K562 (cell line): Measurements from ENCODE around the gene MPHOSPH6. TPM values are rescaled to one million over a fixed set of nuclear protein-coding genes. Genes with fewer than 3 reads are reported as not detected.

Experiments used
- ATAC-seq: fragments of 200-7000 bp; cut with Tn5 transposase; 3 replicates; pipeline ENCODE4 v1.9.1; 2020; ENCODE audit warnings: moderate library complexity
- BruUV-seq: library from RNA; stranded (reverse); fragments of 400-500 nt; replicated peaks from 2 replicates; lab custom pipeline; 2021; lab: Mats Ljungman, UMichigan
- CTCF ChIA-PET: fragments of 300-600 bp; formaldehyde crosslinking; extraction: SDS; loops from one replicate; lab custom pipeline; 2021; ENCODE audit warnings: low intra/inter-chr PET ratio; lab: Yijun Ruan, JAX
- POLR2A ChIA-PET: fragments of 300-600, 350-650 bp; sonication (Branson Sonifier 250); formaldehyde crosslinking; extraction: SDS; loops from one replicate; lab custom pipeline; 2021; ENCODE audit warnings: antibody characterized with exemption, inconsistent platforms; lab: Yijun Ruan, JAX
- DNase-seq, 4 experiments: peaks; one replicate each; pipeline versions ENCODE4 v3.0.0 to v3.0.0-alpha.2; 2011 to 2018; ENCODE audit warnings: low spot score in 3 of 4, mixed read lengths in 3 of 4; ENCODE audit errors: extremely low read depth in 1 of 4
- FAIRE-seq: peaks from 2 replicates; lab custom pipeline; 2011; peaks lifted over from hg19 to GRCh38; lab: Jason Lieb, UNC
- H2AFZ ChIP-seq: 2 replicates; pipeline ENCODE4 v1.6.0; 2011; ENCODE audit warnings: low read depth, low read length, control low read depth, inconsistent platforms
- H3K27ac ChIP-seq: fragments of 200-600 bp; 3 replicates; pipeline ENCODE4 v1.8.0; 2011; ENCODE audit warnings: low read depth, mild to moderate bottlenecking, control low read depth, inconsistent platforms, low read length, moderate library complexity, mixed read lengths; ENCODE audit errors: extremely low read depth
- H3K27me3 ChIP-seq, 2 experiments: fragments of 300-600 bp in 1 of 2; 2 replicates in 1 of 2; 3 replicates in 1 of 2; pipeline versions ENCODE4 v1.6.0 to v1.8.0; 2011; ENCODE audit warnings: inconsistent platforms in 2 of 2, low read length in 2 of 2, mild to moderate bottlenecking in 1 of 2, mixed read lengths in 1 of 2, moderate library complexity in 1 of 2; ENCODE audit not compliant: control insufficient read depth in 2 of 2, insufficient read depth in 2 of 2
- H3K36me3 ChIP-seq: fragments of 300-600 bp; 3 replicates; pipeline ENCODE4 v1.8.0; 2011; ENCODE audit warnings: mild to moderate bottlenecking, low read length, inconsistent platforms; ENCODE audit not compliant: control insufficient read depth, insufficient read depth
- H3K4me1 ChIP-seq, 2 experiments: fragments of 200-600 bp in 1 of 2; replicated peaks in 1 of 2; 2 replicates in 1 of 2; 3 replicates in 1 of 2; pipeline versions ENCODE4 v1.5.1 to v1.8.0; 2011; ENCODE audit warnings: inconsistent platforms in 2 of 2, low read length in 2 of 2, mild to moderate bottlenecking in 1 of 2, mixed read lengths in 1 of 2, moderate library complexity in 1 of 2; ENCODE audit not compliant: control insufficient read depth in 2 of 2, insufficient read depth in 2 of 2
- H3K4me2 ChIP-seq: 2 replicates; pipeline ENCODE4 v1.6.1; 2011; ENCODE audit warnings: low read length, control low read depth, inconsistent platforms, mixed read lengths; ENCODE audit not compliant: insufficient read depth
- H3K4me3 ChIP-seq: fragments of 200-600 bp; sonication (generic), shearing (Covaris generic); 2 replicates; pipeline ENCODE4 v1.5.1; 2016; ENCODE audit warnings: control low read depth, inconsistent platforms
- H3K79me2 ChIP-seq: fragments of 200-600 bp; 3 replicates; pipeline ENCODE4 v1.8.0; 2011; ENCODE audit warnings: low read length, inconsistent platforms; ENCODE audit not compliant: control insufficient read depth, insufficient read depth
- H3K9ac ChIP-seq, 2 experiments: 2 replicates each; pipeline versions ENCODE4 v1.6.0 to v1.6.1; 2011; ENCODE audit warnings: low read depth in 2 of 2, low read length in 2 of 2, control low read depth in 1 of 2, inconsistent platforms in 1 of 2, mild to moderate bottlenecking in 1 of 2, mixed read lengths in 1 of 2; ENCODE audit not compliant: insufficient read depth in 1 of 2
- H3K9me1 ChIP-seq: one replicate; pipeline ENCODE4 v1.6.0; 2011; ENCODE audit warnings: inconsistent platforms, mild to moderate bottlenecking, low read length, moderate library complexity; ENCODE audit not compliant: control insufficient read depth, insufficient read depth
- H3K9me3 ChIP-seq: replicated peaks from 2 replicates; pipeline ENCODE4 v1.5.1; 2011; ENCODE audit warnings: low read depth, low read length, inconsistent platforms; ENCODE audit not compliant: control insufficient read depth, insufficient read depth
- H4K20me1 ChIP-seq: replicated peaks from 2 replicates; pipeline ENCODE4 v1.6.1; 2011; ENCODE audit warnings: low read length, inconsistent platforms, mixed read lengths; ENCODE audit not compliant: control insufficient read depth, insufficient read depth
- ASH1L ChIP-seq: fragments of 450-650 bp; IDR thresholded peaks from 2 replicates; pipeline ENCODE4 v1.6.1; 2018; ENCODE audit warnings: borderline replicate concordance, mild to moderate bottlenecking, low read depth; ENCODE audit not compliant: partially characterized antibody
- BRD9 ChIP-seq: fragments of 450-650 bp; IDR thresholded peaks from 2 replicates; pipeline ENCODE4 v1.6.1; 2018; ENCODE audit warnings: low read depth; ENCODE audit not compliant: partially characterized antibody
- COPS2 ChIP-seq: fragments of 450-650 bp; conservative IDR thresholded peaks from 2 replicates; pipeline ENCODE4 v1.6.1; 2016; ENCODE audit warnings: mild to moderate bottlenecking, moderate library complexity
- DNMT1 ChIP-seq: fragments of 450-650 bp; IDR thresholded peaks from 2 replicates; pipeline ENCODE4 v1.6.1; 2016; ENCODE audit warnings: antibody characterized with exemption, mild to moderate bottlenecking
- FOXA3 ChIP-seq, 2 experiments: fragments of 450-650 bp in 1 of 2; sonication (generic) in 1 of 2; formaldehyde crosslinking; IDR thresholded peaks in 1 of 2; conservative IDR thresholded peaks in 1 of 2; 2 replicates each; pipeline versions ENCODE4 v1.4.0 to v1.8.0; 2020 to 2022; ENCODE audit warnings: mild to moderate bottlenecking in 2 of 2, missing genetic modification reagents in 1 of 2
- GTF2B ChIP-seq: IDR thresholded peaks from 2 replicates; pipeline ENCODE4 v1.6.1; 2011; ENCODE audit not compliant: insufficient read length; ENCODE audit errors: extremely low read depth
- PRMT5 ChIP-seq: sonication (generic); formaldehyde crosslinking; IDR thresholded peaks from 2 replicates; pipeline ENCODE4 v1.5.0; 2020; ENCODE audit warnings: missing genetic modification reagents
- SMARCA4 ChIP-seq: fragments of 450-650 bp; IDR thresholded peaks from 2 replicates; pipeline ENCODE4 v1.6.1; 2016
- TARDBP ChIP-seq: fragments of 450-650 bp; IDR thresholded peaks from 2 replicates; pipeline ENCODE4 v1.6.1; 2016
- XRCC5 ChIP-seq: fragments of 200-400 bp; formaldehyde crosslinking; IDR thresholded peaks from 2 replicates; pipeline ENCODE4 v1.6.1; 2017; ENCODE audit warnings: low read depth, mild to moderate bottlenecking, low read length
- ZBED1 ChIP-seq: IDR thresholded peaks from 2 replicates; pipeline ENCODE4 v1.6.1; 2014
- ZEB2 ChIP-seq: fragments of 450-650 bp; IDR thresholded peaks from 2 replicates; pipeline ENCODE4 v1.6.1; 2016
- ZFP36 ChIP-seq: fragments of 150-350 bp; IDR thresholded peaks from 2 replicates; pipeline ENCODE4 v1.6.1; 2018; ENCODE audit warnings: low read length, low read depth; ENCODE audit not compliant: partially characterized antibody
- ZNF24 ChIP-seq: fragments of 450-650 bp; IDR thresholded peaks from 2 replicates; pipeline ENCODE4 v1.6.1; 2016
- ZSCAN29 ChIP-seq: fragments of 450-650 bp; IDR thresholded peaks from 2 replicates; pipeline ENCODE4 v1.6.1; 2017
- WGBS: fragments of 100-300 bp; shearing (Covaris generic); methylation state at CpG from one replicate; pipeline ENCODE4 v1.1.6; 2016; ENCODE audit warnings: low coverage, mixed read lengths; ENCODE audit not compliant: insufficient coverage; ENCODE audit errors: missing lambda C conversion rate; 5-methylcytosine and 5-hydroxymethylcytosine counted together
- in situ Hi-C: fragments of 300-500 bp; cut with MboI; formaldehyde crosslinking; loops from 4 replicates; pipeline ENCODE4 v1.15.0; 2018; ENCODE audit warnings: inconsistent platforms, mixed read lengths
- intact Hi-C: fragments of 100-400 bp; cut with micrococcal nuclease; formaldehyde crosslinking; loops from 2 replicates; pipeline ENCODE4 v1.14.2; 2022
- polyA plus RNA-seq, 8 experiments: library from polyadenylated mRNA; depleted of rRNA in 4 of 8; stranded (reverse) in 5 of 8; unstranded in 3 of 8; fragments of >200 nt; fragmentation: Nextera tagmentation in 2 of 8; fragmentation: Illumina TruSeq in 1 of 8; extraction: Ambion mirVana in 2 of 8; extraction: Trizol in 1 of 8; gene quantifications; 2 replicates each; pipeline versions ENCODE4 v1.2.1 to v1.2.3, GENCODE V29; 2011 to 2014; ENCODE audit warnings: inconsistent platforms in 1 of 8, missing spikeins in 1 of 8
- total RNA-seq, 7 experiments: library from RNA; depleted of rRNA in 6 of 7; stranded (reverse); fragments of >200 nt in 6 of 7; fragmentation: Illumina TruSeq in 2 of 7; extraction: Trizol in 2 of 7; gene quantifications; 2 replicates each; pipeline versions ENCODE4 v1.2.1 to v1.2.3, GENCODE V29; 2011 to 2021; ENCODE audit warnings: low replicate concordance in 1 of 7
- TF ChIP-seq, protein P1 (sequence below): fragments of 150-350 bp; conservative IDR thresholded peaks from 2 replicates; pipeline ENCODE4 v1.6.1; 2014; ENCODE audit warnings: low read length
- TF ChIP-seq, protein P2 (sequence below): fragments of 250-450 bp; sonication (Bioruptor Pico); IDR thresholded peaks from 2 replicates; pipeline ENCODE4 v1.5.0; 2020; ENCODE audit warnings: mild to moderate bottlenecking

MPHOSPH6 gene
- total and polyA plus RNA-seq, 9 of the 15 experiments (the other 6 are each of a cell fraction or from before 2014, with no cell fraction given) = 37.0 to 153 (median 76.7) TPM

- H3K27ac ChIP-seq = no peak overlapping the region
- FAIRE-seq = no peak
- no peaks in the 10 kb centered on the region for H3K4me1 ChIP-seq
- H3K4me3 ChIP-seq = no peak overlapping the region
- H3K4me2 ChIP-seq = no peak overlapping the region
- DNase-seq = no peak
- WGBS = 2% methylated on average over 7 of the region's 7 CpGs
- no peaks in the 10 kb centered on the region for H3K36me3 ChIP-seq
- POLR2A ChIA-PET = no interaction called here
- H3K9ac ChIP-seq = no peak overlapping the region
- H3K79me2 ChIP-seq = no peaks in the 10 kb centered on the region
- H3K9me1 ChIP-seq = no peaks in the 10 kb centered on the region
- no peak for ATAC-seq
- H3K9me3 ChIP-seq = no peaks in the 10 kb centered on the region
- intact Hi-C loops = no loop called here
- TF ChIP-seq ZNF24 (no peak), DNMT1 (no peak), ZFP36 (no peak), FOXA3 (CRISPR knock-in tag; conservative IDR thresholded peaks at IDR 0.05 in 1 of 2, IDR thresholded peaks at IDR 0.05 in 1 of 2) (no peak), BRD9 (no peak), XRCC5 (no peak), TARDBP (no peak), ZSCAN29 (no peak), ASH1L (no peak), GTF2B (no peak), COPS2 (no peak), ZBED1 (no peak), PRMT5 (CRISPR knock-in tag) (no peak), ZEB2 (no peak), SMARCA4 (no peak)
- TF ChIP-seq, protein P1, sequence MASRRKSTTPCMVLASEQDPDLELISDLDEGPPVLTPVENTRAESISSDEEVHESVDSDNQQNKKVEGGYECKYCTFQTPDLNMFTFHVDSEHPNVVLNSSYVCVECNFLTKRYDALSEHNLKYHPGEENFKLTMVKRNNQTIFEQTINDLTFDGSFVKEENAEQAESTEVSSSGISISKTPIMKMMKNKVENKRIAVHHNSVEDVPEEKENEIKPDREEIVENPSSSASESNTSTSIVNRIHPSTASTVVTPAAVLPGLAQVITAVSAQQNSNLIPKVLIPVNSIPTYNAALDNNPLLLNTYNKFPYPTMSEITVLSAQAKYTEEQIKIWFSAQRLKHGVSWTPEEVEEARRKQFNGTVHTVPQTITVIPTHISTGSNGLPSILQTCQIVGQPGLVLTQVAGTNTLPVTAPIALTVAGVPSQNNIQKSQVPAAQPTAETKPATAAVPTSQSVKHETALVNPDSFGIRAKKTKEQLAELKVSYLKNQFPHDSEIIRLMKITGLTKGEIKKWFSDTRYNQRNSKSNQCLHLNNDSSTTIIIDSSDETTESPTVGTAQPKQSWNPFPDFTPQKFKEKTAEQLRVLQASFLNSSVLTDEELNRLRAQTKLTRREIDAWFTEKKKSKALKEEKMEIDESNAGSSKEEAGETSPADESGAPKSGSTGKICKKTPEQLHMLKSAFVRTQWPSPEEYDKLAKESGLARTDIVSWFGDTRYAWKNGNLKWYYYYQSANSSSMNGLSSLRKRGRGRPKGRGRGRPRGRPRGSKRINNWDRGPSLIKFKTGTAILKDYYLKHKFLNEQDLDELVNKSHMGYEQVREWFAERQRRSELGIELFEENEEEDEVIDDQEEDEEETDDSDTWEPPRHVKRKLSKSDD = no peak
- TF ChIP-seq, protein P2, sequence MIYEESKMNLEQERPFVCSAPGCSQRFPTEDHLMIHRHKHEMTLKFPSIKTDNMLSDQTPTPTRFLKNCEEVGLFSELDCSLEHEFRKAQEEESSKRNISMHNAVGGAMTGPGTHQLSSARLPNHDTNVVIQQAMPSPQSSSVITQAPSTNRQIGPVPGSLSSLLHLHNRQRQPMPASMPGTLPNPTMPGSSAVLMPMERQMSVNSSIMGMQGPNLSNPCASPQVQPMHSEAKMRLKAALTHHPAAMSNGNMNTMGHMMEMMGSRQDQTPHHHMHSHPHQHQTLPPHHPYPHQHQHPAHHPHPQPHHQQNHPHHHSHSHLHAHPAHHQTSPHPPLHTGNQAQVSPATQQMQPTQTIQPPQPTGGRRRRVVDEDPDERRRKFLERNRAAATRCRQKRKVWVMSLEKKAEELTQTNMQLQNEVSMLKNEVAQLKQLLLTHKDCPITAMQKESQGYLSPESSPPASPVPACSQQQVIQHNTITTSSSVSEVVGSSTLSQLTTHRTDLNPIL = no peak
- no TSS peak for BruUV-seq
- no peaks in the 10 kb centered on the region for H4K20me1 ChIP-seq
- H3K27me3 ChIP-seq = peaks cover 2 to 10% of the 10 kb centered on the region in 2 experiments; a peak in 2 of 5 replicates
- in situ Hi-C loops = no loop called here
- CTCF ChIA-PET = no interaction called here
- no peak overlapping the region for H2AFZ ChIP-seq
These were observed 27.7 kb upstream of the MPHOSPH6 start for GRCh38 chr16:82197540-82198240.
